Activated CD4-positive, alpha-beta T cell treated with anti-CD3 and anti-CD28 coated beads, Interleukin-2, amount 50 U/mL, for 1 hour (primary cell): Measurements from ENCODE around the gene OR6X1.
"Not testable (repeated sequence)": the region's sequence is repeated elsewhere in the genome, so short reads cannot be mapped to it uniquely, and the experiment has no call there.

Experiments used
- DNase-seq: peaks from one replicate; pipeline ENCODE4 v3.0.0-alpha.2; 2020

OR6X1 gene

GRCh38 chr11:123751781-123752180 is 2.5 kb downstream of the OR6X1 start:
- DNase-seq: no peak

- not testable (repeated sequence) for DNase-seq
Measured at GRCh38 chr11:123748349-123748748, 6.0 kb downstream of the OR6X1 start.

DNA sequence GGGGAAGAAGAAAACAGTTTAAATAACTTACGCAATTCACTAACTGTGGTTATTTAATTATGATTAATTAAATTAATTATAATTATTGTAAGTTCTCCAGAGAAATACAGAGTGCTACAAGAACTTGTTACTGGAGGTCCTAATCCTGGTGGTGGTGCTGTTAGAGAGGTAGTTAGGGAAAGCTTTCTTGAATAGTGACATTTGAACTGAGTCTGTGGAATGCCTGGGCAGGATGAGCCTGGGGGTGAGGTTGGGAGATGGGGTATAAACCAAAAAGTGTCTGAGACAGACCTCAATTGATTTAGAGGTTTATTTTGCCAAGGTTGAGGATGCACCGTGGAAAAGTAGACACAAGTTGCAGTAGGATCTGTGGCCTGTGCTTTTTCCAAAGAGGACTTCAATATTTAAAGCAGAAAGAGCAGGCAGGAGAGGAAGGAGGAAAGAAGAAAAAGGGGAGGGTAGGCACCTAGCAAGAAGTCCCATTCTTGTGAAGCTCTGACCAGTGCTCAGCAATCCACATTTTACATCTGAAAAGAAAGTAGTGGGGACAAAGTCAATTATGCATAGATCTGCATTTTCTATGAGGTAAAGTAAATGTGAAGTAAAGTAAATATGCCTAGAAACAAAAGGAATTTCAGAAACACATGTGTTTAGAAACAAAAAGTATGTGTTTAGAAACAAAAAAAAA is 8.4 kb downstream of the OR6X1 start:
- DNase-seq: no peak

DNA sequence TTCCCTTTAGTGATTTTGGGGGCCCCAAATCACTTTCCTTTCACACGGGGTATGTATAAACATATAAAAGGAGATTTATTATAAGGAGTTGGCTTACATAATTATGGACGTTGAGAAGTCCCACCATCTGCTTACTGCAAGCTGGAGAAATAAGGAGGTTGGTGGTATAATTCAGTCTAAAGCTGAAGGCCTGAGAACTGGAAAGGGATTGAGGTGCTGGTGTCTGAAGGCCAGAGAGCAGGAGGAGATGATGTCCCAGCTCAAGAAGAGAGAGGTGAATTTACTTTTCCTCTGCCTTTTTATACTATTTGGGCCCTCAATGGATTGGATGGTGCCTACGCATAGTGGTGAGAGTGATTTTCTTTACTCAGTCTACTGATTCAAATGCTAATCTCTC is 11.6 kb downstream of the OR6X1 start:
- no peak for DNase-seq

GRCh38 chr11:123742031-123742723 is 12.1 kb downstream of the OR6X1 start:
- no peak for DNase-seq

DNA sequence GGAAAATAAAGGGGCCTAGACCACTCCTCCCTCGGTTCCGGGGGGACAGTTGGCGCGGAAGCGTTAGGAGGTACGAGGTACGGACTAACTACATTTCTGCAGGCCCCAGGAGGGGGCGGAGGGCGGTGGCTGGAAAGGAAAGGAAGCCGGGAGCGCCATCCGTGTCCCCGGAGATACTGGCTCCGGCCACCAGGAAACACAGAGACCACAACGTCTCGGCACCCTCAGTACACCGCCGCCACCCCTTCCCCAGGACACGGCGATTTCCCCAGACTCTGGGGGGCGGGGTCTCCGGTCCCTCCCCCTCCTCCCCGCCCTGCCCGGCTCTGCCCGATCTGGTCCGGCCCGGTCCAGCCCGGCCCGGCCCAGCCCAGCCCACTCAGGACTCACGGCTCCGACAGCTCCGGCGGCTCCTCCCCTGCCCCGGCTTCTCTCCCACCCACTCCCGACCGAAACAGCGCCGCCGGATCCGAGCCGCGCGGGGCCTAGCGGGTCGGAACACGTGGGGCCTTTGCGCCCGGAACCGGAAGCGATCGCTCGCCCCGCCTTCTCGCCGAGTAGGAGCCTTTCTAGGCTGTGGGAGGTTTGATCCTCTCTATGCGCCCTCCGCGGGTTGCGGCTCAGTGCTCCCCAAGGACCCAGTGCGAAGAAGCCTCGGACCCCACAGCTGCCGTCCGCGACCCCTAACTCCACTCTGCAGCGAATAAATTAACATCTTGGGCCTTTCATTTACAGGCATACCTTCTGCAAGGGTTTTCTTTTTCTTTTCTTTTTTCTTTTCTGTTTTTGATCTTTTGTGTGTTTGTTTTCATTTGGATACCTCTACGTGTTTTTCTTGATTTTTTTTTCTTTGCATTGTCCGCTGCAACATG is 12.9 kb downstream of the OR6X1 start, which contains the start of gene ZNF202:
ZNF202 (minus strand) TSS at position 502 of the 872 bp plus-strand sequence. CDS start 10,772 bp downstream, outside the sequence.
- peak; percentile 89 for DNase-seq

GRCh38 chr11:123740787-123741158 is 13.5 kb downstream of the OR6X1 start:
- no peak for DNase-seq

- no peak for DNase-seq
Measured at GRCh38 chr11:123738374-123738773, 15.9 kb downstream of the OR6X1 start.

- no peak for DNase-seq
Measured at GRCh38 chr11:123736769-123737168, 17.5 kb downstream of the OR6X1 start.

- no peak for DNase-seq
Measured at GRCh38 chr11:123729602-123730001, 24.7 kb downstream of the OR6X1 start.

- no peak for DNase-seq
Measured at GRCh38 chr11:123725995-123726655, 28.2 kb downstream of the OR6X1 start.

GRCh38 chr11:123719452-123719851 is 34.9 kb downstream of the OR6X1 start:
- DNase-seq: no peak

DNA sequence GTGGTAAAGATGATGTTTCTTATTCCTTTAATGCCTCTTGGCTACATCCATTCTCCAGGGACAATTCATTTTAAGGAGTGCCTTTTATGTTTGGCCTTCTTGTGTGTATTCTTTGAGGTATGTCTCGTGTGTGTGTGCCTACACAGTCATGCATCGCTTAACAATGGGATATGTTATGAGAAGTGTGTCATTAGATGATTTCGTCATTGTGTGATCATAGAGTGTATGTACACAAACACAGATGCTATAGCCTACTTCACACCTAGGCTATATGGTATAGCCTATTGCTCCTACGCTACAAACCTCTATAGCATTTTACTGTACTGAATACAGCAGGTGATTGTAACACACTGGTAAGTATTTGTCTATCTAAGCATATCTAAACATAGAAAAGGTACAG is 35.8 kb downstream of the OR6X1 start:
- DNase-seq: no peak

- no peak for DNase-seq
Measured at GRCh38 chr11:123718063-123718462, 36.3 kb downstream of the OR6X1 start.

GRCh38 chr11:123712627-123713026 is 41.7 kb downstream of the OR6X1 start:
- DNase-seq: not testable (repeated sequence)

DNA sequence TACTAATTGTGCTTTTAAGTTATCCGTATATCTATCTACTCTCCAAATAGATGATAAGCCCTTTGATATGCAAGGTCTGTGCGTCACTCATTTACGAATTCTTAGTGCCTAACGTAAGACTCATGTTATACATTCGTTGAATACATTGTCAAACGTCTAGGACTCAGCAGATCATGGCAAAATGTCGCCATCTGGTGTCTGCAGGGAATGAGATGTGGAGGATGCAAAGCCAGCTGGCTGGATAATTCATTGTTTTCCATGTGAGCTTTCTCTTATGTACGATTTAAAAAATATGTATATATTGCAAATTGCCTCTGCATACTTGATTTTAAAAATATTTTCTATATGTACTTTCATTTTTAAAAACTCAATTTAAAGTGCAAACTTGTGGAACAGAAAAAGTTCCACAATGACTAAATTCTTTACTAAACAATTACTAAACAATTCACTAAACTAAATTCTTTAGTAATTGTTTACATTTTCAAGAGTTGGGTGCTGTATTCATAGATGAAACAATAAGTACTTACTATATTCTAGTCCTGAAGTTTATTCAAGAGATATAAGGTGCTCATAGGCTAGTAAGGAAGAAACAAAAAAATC is 46.6 kb downstream of the OR6X1 start:
- DNase-seq: peak; percentile 56

- DNase-seq: no peak
Measured at GRCh38 chr11:123707206-123707605, 47.1 kb downstream of the OR6X1 start.

GRCh38 chr11:123704341-123704740 is 50.0 kb downstream of the OR6X1 start:
- no peak for DNase-seq
